Measurements from ENCODE around the gene UFC1. TPM values are rescaled to one million over a fixed set of nuclear protein-coding genes. Genes with fewer than 3 reads are reported as not detected.

The UFC1 gene
- polyA plus RNA-seq, 1 donor (not counting 4 experiments of a cell fraction or from before 2014, with no cell fraction given), result 86.4 TPM

DNA sequence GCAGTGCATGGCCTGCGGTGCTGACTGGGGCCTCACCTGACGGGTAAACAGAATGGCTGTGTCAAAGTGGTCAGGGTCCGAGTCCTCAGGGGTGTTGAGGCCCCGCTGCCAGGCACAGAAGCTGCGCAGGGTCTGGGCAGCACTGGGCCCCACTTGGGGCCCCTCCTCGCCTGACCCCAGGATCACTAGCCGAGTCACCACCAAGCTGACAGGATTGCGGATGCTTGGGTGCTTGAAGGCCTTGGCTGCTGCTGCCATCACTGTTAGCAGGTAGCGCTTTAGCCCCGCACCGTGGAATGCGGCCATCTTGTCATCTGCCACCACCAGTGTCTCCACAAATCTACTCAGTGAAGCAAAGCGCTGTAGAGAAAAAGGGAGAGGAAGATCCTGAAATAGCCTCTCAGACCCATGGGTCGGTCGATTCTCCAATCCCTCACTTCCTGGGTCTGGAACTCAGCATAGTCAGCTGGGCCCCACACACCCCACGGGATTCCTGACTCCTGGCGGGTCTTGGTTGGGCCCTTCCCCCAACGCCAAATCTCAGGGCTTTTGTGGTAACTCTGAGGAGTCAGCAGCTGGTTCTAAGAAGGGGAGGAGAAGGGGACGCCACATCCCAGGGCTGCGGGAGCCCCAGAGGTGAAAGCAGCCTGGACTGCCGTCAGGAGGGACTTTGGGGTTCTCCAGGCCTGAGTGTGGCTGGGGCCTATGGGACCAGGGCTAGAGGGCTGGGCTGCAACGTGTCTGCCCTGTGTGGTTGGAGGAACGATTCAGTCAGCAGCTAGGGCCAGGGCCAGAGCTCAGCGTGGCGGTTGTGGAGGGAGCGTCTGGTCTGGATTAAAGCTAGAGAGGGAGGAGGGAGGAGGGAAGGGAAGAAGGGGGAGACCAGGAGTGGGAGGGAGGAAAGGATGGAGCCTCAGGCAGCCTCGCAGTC lies 43.0 kb downstream of the UFC1 start:
- H3K9me3 ChIP-seq (ENCODE audit: control insufficient read depth, low read depth, low read length), result no peaks in the 10 kb centered on the region
- TF ChIP-seq EZH2 (IDR thresholded peaks at IDR 0.05; ENCODE audit: low read length), result no peak

DNA sequence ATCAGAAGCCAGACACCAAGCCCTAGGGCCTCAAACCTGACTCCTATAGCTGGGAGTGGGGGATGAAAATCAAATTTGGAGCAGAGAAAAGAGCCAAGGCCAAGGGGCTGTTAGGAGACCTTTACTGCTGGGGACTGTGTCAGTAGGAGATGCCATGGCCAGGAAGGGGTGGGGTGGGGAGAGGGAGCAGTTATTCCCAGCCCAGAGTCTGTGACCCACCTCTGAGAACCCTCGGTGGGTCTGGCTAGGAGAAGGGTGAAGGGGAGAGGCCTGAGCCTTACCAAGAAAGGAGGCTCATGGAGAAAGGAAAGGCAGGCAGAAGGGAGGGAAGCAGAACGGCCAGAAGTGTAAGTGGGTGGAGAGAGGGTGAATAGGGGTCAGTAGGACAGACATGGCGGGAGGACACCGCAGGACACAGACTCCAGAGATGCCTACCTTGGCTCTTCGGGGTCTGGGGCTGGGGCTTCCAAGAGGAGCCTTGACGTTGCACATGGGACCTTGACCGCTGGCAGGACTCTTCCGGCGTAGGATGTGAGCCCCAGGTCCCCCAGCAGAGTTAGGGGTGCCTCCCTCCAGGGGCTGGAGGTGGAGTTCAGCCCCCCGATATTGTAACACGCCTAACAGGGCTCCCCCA lies 43.9 kb downstream of the UFC1 start:
- Histone ChIP-seq H3K4me2 (ENCODE audit: control insufficient read depth, extremely low read depth, insufficient read depth, low read depth, low read length) (peak overlapping the region; percentile 27), H2AFZ (ENCODE audit: control insufficient read depth, low read length) (peak overlapping the region; percentile 46), H3K36me3 (ENCODE audit: control insufficient read depth in 2 of 2, extremely low read depth in 1 of 2, insufficient read depth in 2 of 2, low read length in 2 of 2) (no peaks in the 10 kb centered on the region), H3K4me1 (ENCODE audit: control insufficient read depth, extremely low read depth, insufficient read depth, low read length) (peaks cover 44% of the 10 kb centered on the region), H3K9me1 (ENCODE audit: control insufficient read depth, extremely low read depth, insufficient read depth, low read length) (no peaks in the 10 kb centered on the region), H3K4me3 (ENCODE audit: control insufficient read depth in 2 of 3, extremely low read depth in 1 of 3, insufficient read depth in 2 of 3, low read depth in 1 of 3, low read length in 3 of 3) (no peak overlapping the region), H3K9me3 (ENCODE audit: control insufficient read depth, low read depth, low read length) (no peaks in the 10 kb centered on the region), H4K20me1 (ENCODE audit: control insufficient read depth, extremely low read depth, insufficient read depth, low read length) (no peaks in the 10 kb centered on the region), H3K27ac (ENCODE audit: control insufficient read depth, insufficient read depth, low read length) (no peak overlapping the region), H3K79me2 (ENCODE audit: control insufficient read depth, insufficient read depth, low read length) (peaks cover 4% of the 10 kb centered on the region), H3K27me3 (ENCODE audit: control insufficient read depth, extremely low read depth, insufficient read depth, low read length) (no peaks in the 10 kb centered on the region), H3K9ac (ENCODE audit: control insufficient read depth, extremely low read depth, insufficient read depth, low read length) (peak overlapping the region; percentile 0)
- DNase-seq (ENCODE audit: low read depth, low spot score), result no peak
- dilution Hi-C loops (cut with MboI; ENCODE audit: extremely low pct_ligation_motif_present, low sequenced_read_pairs), result no loop called here
- FAIRE-seq, result no peak
- TF ChIP-seq, protein P1, sequence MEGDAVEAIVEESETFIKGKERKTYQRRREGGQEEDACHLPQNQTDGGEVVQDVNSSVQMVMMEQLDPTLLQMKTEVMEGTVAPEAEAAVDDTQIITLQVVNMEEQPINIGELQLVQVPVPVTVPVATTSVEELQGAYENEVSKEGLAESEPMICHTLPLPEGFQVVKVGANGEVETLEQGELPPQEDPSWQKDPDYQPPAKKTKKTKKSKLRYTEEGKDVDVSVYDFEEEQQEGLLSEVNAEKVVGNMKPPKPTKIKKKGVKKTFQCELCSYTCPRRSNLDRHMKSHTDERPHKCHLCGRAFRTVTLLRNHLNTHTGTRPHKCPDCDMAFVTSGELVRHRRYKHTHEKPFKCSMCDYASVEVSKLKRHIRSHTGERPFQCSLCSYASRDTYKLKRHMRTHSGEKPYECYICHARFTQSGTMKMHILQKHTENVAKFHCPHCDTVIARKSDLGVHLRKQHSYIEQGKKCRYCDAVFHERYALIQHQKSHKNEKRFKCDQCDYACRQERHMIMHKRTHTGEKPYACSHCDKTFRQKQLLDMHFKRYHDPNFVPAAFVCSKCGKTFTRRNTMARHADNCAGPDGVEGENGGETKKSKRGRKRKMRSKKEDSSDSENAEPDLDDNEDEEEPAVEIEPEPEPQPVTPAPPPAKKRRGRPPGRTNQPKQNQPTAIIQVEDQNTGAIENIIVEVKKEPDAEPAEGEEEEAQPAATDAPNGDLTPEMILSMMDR (optimal IDR thresholded peaks at IDR 0.05 in 1 of 3, IDR thresholded peaks at IDR 0.05 in 1 of 3, conservative IDR thresholded peaks at IDR 0.05 in 1 of 3; ENCODE audit: extremely low read depth in 1 of 3, insufficient read depth in 2 of 3, low read length in 3 of 3), result no peak
- no peak for TF ChIP-seq EZH2 (IDR thresholded peaks at IDR 0.05; ENCODE audit: low read length)

More for the DNA sequence above, 43.0 kb downstream of the UFC1 start:
- Histone ChIP-seq H3K4me2 (ENCODE audit: control insufficient read depth, extremely low read depth, insufficient read depth, low read depth, low read length) (no peak overlapping the region), H3K9me1 (ENCODE audit: control insufficient read depth, extremely low read depth, insufficient read depth, low read length) (no peaks in the 10 kb centered on the region), H3K27me3 (ENCODE audit: control insufficient read depth, extremely low read depth, insufficient read depth, low read length) (no peaks in the 10 kb centered on the region), H3K9ac (ENCODE audit: control insufficient read depth, extremely low read depth, insufficient read depth, low read length) (no peak overlapping the region), H4K20me1 (ENCODE audit: control insufficient read depth, extremely low read depth, insufficient read depth, low read length) (no peaks in the 10 kb centered on the region), H3K27ac (ENCODE audit: control insufficient read depth, insufficient read depth, low read length) (no peak overlapping the region), H3K36me3 (ENCODE audit: control insufficient read depth in 2 of 2, extremely low read depth in 1 of 2, insufficient read depth in 2 of 2, low read length in 2 of 2) (no peaks in the 10 kb centered on the region), H3K79me2 (ENCODE audit: control insufficient read depth, insufficient read depth, low read length) (no peaks in the 10 kb centered on the region), H3K4me1 (ENCODE audit: control insufficient read depth, extremely low read depth, insufficient read depth, low read length) (peaks cover 41% of the 10 kb centered on the region), H3K4me3 (ENCODE audit: control insufficient read depth in 2 of 3, extremely low read depth in 1 of 3, insufficient read depth in 2 of 3, low read depth in 1 of 3, low read length in 3 of 3) (no peak overlapping the region), H2AFZ (ENCODE audit: control insufficient read depth, low read length) (no peak overlapping the region)
- dilution Hi-C loops (cut with MboI; ENCODE audit: extremely low pct_ligation_motif_present, low sequenced_read_pairs), result no loop called here
- FAIRE-seq (no peak), DNase-seq (ENCODE audit: low read depth, low spot score) (no peak)

Measured in keratinocyte (primary cell).